IMR-90 (cell line): ENCODE data around the gene BCL11B. TPM values are rescaled to one million over a fixed set of nuclear protein-coding genes. Genes with fewer than 3 reads are reported as not detected.

Experiments
- ATAC-seq: fragments of 200-7000 bp; cut with Tn5 transposase; 2 replicates; pipeline ENCODE4 v1.9.1; 2020; ENCODE audit warnings: low read depth, mild to moderate bottlenecking, moderate library complexity
- BruUV-seq: library from RNA; stranded (reverse); fragments of 400-500 nt; replicated peaks from 2 replicates; lab custom pipeline; 2021; lab: Mats Ljungman, UMichigan
- CTCF ChIA-PET: fragments of 300-600 bp; formaldehyde crosslinking; extraction: SDS; loops from one replicate; lab custom pipeline; 2021; ENCODE audit warnings: antibody characterized with exemption; lab: Yijun Ruan, JAX
- POLR2A ChIA-PET: fragments of 300-600 bp; sonication (Branson Sonifier 250); formaldehyde crosslinking; loops from one replicate; lab custom pipeline; 2022; ENCODE audit warnings: antibody characterized with exemption; ENCODE audit not compliant: unreplicated experiment; lab: Charles Lee
- DNase-seq: peaks from one replicate; pipeline ENCODE4 v3.0.0; 2013
- H2AFZ ChIP-seq: replicated peaks from 2 replicates; pipeline ENCODE3; 2013; ENCODE audit warnings: low read length, mild to moderate bottlenecking; ENCODE audit not compliant: poor library complexity
- H2AK5ac ChIP-seq: 2 replicates; pipeline ENCODE4 v1.6.1; 2013; ENCODE audit warnings: low read depth, low read length, inconsistent platforms
- H2AK9ac ChIP-seq: replicated peaks from 2 replicates; pipeline ENCODE3; 2013; ENCODE audit warnings: mild to moderate bottlenecking, low read depth, low read length, moderate library complexity; ENCODE audit not compliant: poor library complexity
- H2BK120ac ChIP-seq: 2 replicates; pipeline ENCODE4 v1.6.1; 2013; ENCODE audit warnings: low read depth, low read length, inconsistent platforms
- H2BK15ac ChIP-seq: 3 replicates; pipeline ENCODE4 v1.6.1; 2013; ENCODE audit warnings: low read depth, low read length, inconsistent platforms
- H2BK20ac ChIP-seq: 2 replicates; pipeline ENCODE4 v1.6.1; 2013; ENCODE audit warnings: low read depth, mild to moderate bottlenecking, inconsistent platforms, low read length, moderate library complexity
- H2BK5ac ChIP-seq: 2 replicates; pipeline ENCODE4 v1.6.1; 2013; ENCODE audit warnings: mild to moderate bottlenecking, low read depth, low read length, inconsistent platforms; ENCODE audit not compliant: poor library complexity, severe bottlenecking
- H3K14ac ChIP-seq: replicated peaks from 2 replicates; pipeline ENCODE4 v1.6.1; 2013; ENCODE audit warnings: low read depth, low read length, inconsistent platforms
- H3K18ac ChIP-seq: 2 replicates; pipeline ENCODE4 v1.6.1; 2013; ENCODE audit warnings: low read depth, low read length, control low read depth
- H3K23ac ChIP-seq: 2 replicates; pipeline ENCODE4 v1.6.1; 2013; ENCODE audit warnings: low read depth, low read length, inconsistent platforms
- H3K27ac ChIP-seq: 2 replicates; pipeline ENCODE4 v1.5.1; 2013; ENCODE audit warnings: mild to moderate bottlenecking, control low read depth, low read length; ENCODE audit not compliant: insufficient read depth
- H3K27me3 ChIP-seq: 2 replicates; pipeline ENCODE4 v1.6.1; 2013; ENCODE audit warnings: low read length; ENCODE audit not compliant: control insufficient read depth, insufficient read depth
- H3K36me3 ChIP-seq: 2 replicates; pipeline ENCODE4 v1.6.1; 2013; ENCODE audit warnings: low read length, mixed read lengths; ENCODE audit not compliant: control insufficient read depth, insufficient read depth
- H3K4ac ChIP-seq: 2 replicates; pipeline ENCODE4 v1.6.1; 2013; ENCODE audit warnings: low read depth, low read length, inconsistent platforms
- H3K4me1 ChIP-seq: 2 replicates; pipeline ENCODE4 v1.6.1; 2013; ENCODE audit warnings: low read length, mixed read lengths; ENCODE audit not compliant: control insufficient read depth, insufficient read depth
- H3K4me2 ChIP-seq: 2 replicates; pipeline ENCODE4 v1.6.1; 2013; ENCODE audit warnings: low read depth, mild to moderate bottlenecking, control low read depth, low read length, moderate library complexity
- H3K4me3 ChIP-seq: 2 replicates; pipeline ENCODE4 v1.5.1; 2013; ENCODE audit warnings: low read depth, mild to moderate bottlenecking, control low read depth, low read length, moderate library complexity; ENCODE audit not compliant: insufficient read depth
- H3K56ac ChIP-seq: 2 replicates; pipeline ENCODE4 v1.6.1; 2013; ENCODE audit warnings: low read length, inconsistent platforms; ENCODE audit not compliant: insufficient read depth; ENCODE audit errors: extremely low read depth
- H3K79me1 ChIP-seq, 2 experiments: 2 replicates each; pipeline ENCODE4 v1.6.1; 2013; ENCODE audit warnings: low read length in 2 of 2, inconsistent platforms in 1 of 2, low read depth in 1 of 2
- H3K9ac ChIP-seq: 2 replicates; pipeline ENCODE4 v1.6.1; 2013; ENCODE audit warnings: low read depth, low read length, control low read depth
- H3K9me1 ChIP-seq: 2 replicates; pipeline ENCODE4 v1.6.1; 2013; ENCODE audit warnings: low read length, inconsistent platforms; ENCODE audit not compliant: insufficient read depth
- H3K9me3 ChIP-seq: 2 replicates; pipeline ENCODE4 v1.6.1; 2013; ENCODE audit warnings: low read length; ENCODE audit not compliant: control insufficient read depth, insufficient read depth
- H4K20me1 ChIP-seq: 2 replicates; pipeline ENCODE4 v1.6.1; 2013; ENCODE audit warnings: low read length, inconsistent platforms; ENCODE audit not compliant: insufficient read depth
- H4K5ac ChIP-seq: 2 replicates; pipeline ENCODE4 v1.6.1; 2013; ENCODE audit warnings: mild to moderate bottlenecking, low read depth, low read length, control low read depth
- H4K8ac ChIP-seq, 2 experiments: 2 replicates each; pipeline ENCODE4 v1.6.1; 2013; ENCODE audit warnings: low read depth in 2 of 2, low read length in 2 of 2, control low read depth in 1 of 2, inconsistent platforms in 1 of 2
- H4K91ac ChIP-seq: 2 replicates; pipeline ENCODE4 v1.6.1; 2013; ENCODE audit warnings: low read depth, low read length, inconsistent platforms; ENCODE audit not compliant: insufficient read depth
- MAFK ChIP-seq: IDR thresholded peaks from 2 replicates; pipeline ENCODE4 v1.6.1; 2012; ENCODE audit warnings: low read depth, low read length, improper control_type of control experiment
- SMC3 ChIP-seq: fragments of 150-350 bp; IDR thresholded peaks from 2 replicates; pipeline ENCODE4 v1.6.1; 2016; ENCODE audit warnings: low read depth, mild to moderate bottlenecking, antibody characterized with exemption, low read length, moderate library complexity
- dilution Hi-C: fragments of 300-500 bp; cut with HindIII; formaldehyde crosslinking; loops from one replicate; pipeline ENCODE4 v1.14.3; 2018; ENCODE audit warnings: low sequenced_read_pairs; ENCODE audit not compliant: unreplicated experiment
- in situ Hi-C: fragments of 300-500 bp; cut with MboI; formaldehyde crosslinking; loops from 3 replicates; pipeline ENCODE4 v1.14.3; 2019; ENCODE audit warnings: low sequenced_read_pairs, inconsistent platforms, mixed read lengths
- intact Hi-C: fragments of 100-400 bp; cut with micrococcal nuclease; formaldehyde crosslinking; loops from 2 replicates; pipeline ENCODE4 v1.10.0; 2022
- polyA plus RNA-seq, 3 experiments: library from polyadenylated mRNA; depleted of rRNA; stranded (reverse); fragments of >200 nt; gene quantifications; 2 replicates each; pipeline ENCODE4 v1.2.3, GENCODE V29; 2012; ENCODE audit warnings: low replicate concordance in 1 of 3
- total RNA-seq: library from RNA; depleted of rRNA; stranded (reverse); fragments of >200 nt; gene quantifications from 2 replicates; pipeline ENCODE4 v1.2.3, GENCODE V29; 2012
- TF ChIP-seq, protein P1 (sequence below): fragments of 150-350 bp; IDR thresholded peaks from 2 replicates; pipeline ENCODE4 v1.6.1; 2017; ENCODE audit warnings: mild to moderate bottlenecking, antibody characterized with exemption, low read length, low read depth

Gene BCL11B
- total and polyA plus RNA-seq, 2 of the 4 experiments (the other 2 are of a cell fraction): under 0.01 TPM; not detected in 1

DNA sequence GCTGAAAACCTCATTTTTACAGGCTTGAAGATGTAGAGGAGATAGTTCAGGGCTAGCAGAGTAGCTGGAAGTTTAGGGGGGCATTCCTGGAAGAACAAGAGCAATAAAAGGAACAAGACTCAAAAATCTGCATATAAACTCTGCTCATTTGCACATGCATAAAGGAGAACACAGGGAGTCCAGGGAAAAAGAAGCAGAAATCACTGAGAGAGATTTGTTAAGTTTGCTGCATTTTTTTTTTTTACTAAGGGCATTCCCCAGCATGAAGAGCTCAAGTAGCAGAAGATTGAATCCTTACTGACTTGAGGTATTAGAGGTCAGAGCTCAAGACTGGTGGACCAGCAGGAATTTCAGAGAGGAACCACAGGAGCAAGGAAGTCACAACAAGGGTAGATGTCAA lies 28.2 kb upstream of the BCL11B start:
- no peak overlapping the region for H3K4ac ChIP-seq
- H3K18ac ChIP-seq: no peak overlapping the region
- no peaks in the 10 kb centered on the region for H3K4me1 ChIP-seq
- no peaks in the 10 kb centered on the region for H3K27me3 ChIP-seq
- H3K4me2 ChIP-seq: no peak overlapping the region
- no peak overlapping the region for H4K8ac ChIP-seq
- no peaks in the 10 kb centered on the region for H3K36me3 ChIP-seq
- H2BK120ac ChIP-seq: no peak overlapping the region
- H2BK20ac ChIP-seq: no peak overlapping the region
- intact Hi-C loops (no loop called here), in situ Hi-C loops (no loop called here), dilution Hi-C loops (no loop called here)
- ChIA-PET POLR2A (no interaction called here), CTCF (interaction anchor here (0.6 kb wide), 1 partner anchor 995 kb away, joined by 3 read pairs; no protein-coding TSS in a partner anchor)
- no peak for ATAC-seq
- H3K9ac ChIP-seq: no peak overlapping the region
- H4K91ac ChIP-seq: no peak overlapping the region
- no peaks in the 10 kb centered on the region for H3K9me3 ChIP-seq
- no peak overlapping the region for H4K5ac ChIP-seq
- H2AFZ ChIP-seq: no peak overlapping the region
- H3K9me1 ChIP-seq: no peaks in the 10 kb centered on the region
- H2BK5ac ChIP-seq: no peak overlapping the region
- no peak overlapping the region for H3K4me3 ChIP-seq
- no TSS peak for BruUV-seq
- no peak for DNase-seq
- no peaks in the 10 kb centered on the region for H3K79me1 ChIP-seq
- H3K14ac ChIP-seq: no peak overlapping the region
- no peak overlapping the region for H3K27ac ChIP-seq
- no peak overlapping the region for H3K56ac ChIP-seq
- H4K20me1 ChIP-seq: no peaks in the 10 kb centered on the region
- no peak overlapping the region for H2BK15ac ChIP-seq
- H2AK5ac ChIP-seq: no peak overlapping the region
- no peak overlapping the region for H3K23ac ChIP-seq
- TF ChIP-seq SMC3 (no peak), MAFK (no peak)
- TF ChIP-seq, protein P1, sequence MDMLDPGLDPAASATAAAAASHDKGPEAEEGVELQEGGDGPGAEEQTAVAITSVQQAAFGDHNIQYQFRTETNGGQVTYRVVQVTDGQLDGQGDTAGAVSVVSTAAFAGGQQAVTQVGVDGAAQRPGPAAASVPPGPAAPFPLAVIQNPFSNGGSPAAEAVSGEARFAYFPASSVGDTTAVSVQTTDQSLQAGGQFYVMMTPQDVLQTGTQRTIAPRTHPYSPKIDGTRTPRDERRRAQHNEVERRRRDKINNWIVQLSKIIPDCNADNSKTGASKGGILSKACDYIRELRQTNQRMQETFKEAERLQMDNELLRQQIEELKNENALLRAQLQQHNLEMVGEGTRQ: no peak
- no peak overlapping the region for H2AK9ac ChIP-seq
